Amniotic epithelial cell (primary cell): ENCODE measurements around the gene PITPNM2.

Experiments
- DNase-seq: peaks from one replicate; pipeline ENCODE4 v3.0.0-alpha.2; 2010; ENCODE audit warnings: low read depth

PITPNM2 gene

DNA sequence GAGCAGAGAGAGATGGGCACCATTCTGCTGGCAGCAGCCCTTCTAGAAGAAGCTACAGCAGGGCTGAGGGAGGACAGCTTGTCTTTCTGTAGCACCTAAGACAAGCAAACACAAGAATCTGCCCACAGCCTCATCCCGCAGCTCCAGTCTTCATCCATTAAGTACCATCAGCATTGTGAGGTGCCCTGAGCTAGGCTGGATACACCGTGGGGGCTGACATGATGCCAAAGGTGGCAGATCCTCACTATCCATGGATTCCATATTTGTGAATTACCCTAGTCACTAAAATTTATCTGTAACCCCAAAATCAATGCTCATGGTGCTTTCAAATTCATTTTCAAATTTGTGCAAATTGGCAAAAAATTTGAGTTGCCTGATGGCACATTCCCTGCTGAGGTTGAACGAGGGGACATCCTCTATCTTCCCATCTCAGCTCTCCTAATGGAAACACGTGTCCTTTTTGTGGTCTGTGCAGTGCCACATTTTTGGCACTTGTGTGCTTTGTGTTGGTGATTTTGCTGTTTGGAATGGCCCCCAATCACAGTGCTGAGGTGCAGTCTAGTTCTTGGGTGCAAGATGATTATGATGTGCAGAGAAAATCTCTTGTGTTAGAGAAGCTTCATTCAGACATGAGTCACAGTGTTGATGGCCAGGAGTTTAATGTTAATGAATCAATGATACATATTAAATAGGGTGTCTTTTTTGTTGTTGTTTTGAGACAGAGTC, 7.0 kb downstream of the PITPNM2 start:
- DNase-seq, result no peak

DNA sequence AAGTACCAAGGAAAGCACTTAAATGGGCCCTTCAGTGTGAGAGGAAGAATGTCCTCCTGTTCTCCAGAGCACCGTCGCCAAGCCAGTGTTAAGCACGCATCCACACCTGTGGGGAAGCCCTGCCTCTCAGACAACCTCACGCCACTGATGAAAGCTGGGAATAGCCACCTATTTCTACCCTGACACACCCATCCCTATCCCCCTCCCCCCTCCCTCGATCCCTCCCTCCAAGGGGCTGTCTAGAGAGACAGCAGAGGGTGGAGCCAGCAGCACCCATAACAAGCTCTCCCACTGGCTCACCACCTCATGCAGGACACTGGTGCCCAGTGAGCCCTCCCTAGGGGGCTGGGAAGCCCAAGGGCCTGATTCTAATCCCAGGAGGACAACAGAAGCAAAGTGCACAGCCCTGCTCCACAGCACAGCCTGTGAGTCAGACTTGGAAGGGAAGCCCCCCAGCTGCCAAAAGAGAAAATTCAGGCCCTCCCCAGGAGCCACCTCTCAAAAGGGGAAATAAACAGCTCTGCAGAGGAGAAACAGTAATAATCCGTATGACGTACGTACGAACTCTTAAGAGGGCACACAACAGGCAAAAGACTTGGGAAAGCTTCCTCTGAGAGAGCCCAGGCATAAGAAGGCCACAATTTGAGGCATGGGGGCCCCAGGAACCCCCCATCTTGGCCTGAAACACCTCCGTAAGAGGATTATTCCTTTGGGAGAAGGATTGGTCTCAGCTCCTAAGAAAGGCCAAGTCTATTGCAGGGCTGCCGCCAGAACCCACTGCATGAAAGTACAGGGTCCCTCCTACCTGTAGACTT, 7.8 kb downstream of the PITPNM2 start:
- DNase-seq, result no peak

DNA sequence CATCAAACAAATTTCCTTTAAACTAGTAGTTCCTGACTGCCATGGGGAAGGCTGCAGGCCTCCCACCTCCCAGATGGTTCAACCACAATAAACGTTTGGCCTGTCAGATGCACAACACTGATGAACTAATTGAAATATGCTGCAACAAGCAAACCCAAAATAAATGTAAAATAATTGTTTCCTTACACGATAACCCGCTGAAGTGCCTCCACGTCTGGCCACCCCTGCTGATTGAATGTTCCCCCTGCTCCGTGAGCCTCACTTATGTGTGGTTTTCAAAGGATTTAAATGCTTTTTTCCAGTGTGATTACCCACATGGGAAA, 8.4 kb downstream of the PITPNM2 start:
- no peak for DNase-seq

DNA sequence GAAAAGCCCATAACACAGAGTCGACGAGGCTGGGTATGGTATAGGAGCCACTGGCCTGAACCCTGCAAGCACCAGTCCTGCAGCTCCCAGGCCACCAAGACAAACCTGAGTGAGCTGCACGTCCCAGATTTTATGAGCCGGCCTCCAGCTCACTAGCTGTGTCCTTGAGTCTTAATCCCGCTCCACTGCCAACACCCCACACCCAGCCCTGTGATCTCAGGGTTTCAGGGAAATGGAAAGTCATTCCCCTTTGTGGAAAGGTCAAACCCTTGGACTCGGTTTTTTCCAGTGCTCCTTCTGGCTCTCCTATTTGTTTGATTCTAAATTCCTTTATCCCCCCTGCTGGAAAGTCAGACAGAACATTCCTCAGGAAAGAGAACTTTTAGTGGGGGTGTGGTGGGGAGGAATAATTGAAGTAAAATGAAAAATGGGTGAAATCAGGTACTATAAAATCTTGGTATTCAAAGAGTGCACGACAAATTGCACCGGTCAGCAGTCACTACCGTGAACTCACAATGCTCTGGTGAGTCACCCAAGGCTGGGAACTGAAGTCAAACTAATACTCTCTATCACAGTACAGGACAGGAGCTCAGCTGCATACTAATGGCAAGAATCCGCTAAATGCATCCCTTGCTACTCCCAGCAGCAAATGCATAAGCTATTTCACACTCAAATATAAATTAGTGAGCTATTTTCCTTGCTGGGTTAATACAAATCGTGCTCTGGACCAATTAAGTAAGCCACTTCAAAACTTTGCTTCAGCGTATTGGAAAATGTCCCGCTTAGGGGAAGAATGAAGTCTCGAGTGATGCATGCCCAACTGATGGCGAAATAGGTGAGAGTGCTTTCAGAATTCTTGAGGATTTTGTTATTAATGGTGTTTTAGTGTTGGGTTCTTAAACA, 9.0 kb downstream of the PITPNM2 start:
- peak; percentile 78 for DNase-seq

DNA sequence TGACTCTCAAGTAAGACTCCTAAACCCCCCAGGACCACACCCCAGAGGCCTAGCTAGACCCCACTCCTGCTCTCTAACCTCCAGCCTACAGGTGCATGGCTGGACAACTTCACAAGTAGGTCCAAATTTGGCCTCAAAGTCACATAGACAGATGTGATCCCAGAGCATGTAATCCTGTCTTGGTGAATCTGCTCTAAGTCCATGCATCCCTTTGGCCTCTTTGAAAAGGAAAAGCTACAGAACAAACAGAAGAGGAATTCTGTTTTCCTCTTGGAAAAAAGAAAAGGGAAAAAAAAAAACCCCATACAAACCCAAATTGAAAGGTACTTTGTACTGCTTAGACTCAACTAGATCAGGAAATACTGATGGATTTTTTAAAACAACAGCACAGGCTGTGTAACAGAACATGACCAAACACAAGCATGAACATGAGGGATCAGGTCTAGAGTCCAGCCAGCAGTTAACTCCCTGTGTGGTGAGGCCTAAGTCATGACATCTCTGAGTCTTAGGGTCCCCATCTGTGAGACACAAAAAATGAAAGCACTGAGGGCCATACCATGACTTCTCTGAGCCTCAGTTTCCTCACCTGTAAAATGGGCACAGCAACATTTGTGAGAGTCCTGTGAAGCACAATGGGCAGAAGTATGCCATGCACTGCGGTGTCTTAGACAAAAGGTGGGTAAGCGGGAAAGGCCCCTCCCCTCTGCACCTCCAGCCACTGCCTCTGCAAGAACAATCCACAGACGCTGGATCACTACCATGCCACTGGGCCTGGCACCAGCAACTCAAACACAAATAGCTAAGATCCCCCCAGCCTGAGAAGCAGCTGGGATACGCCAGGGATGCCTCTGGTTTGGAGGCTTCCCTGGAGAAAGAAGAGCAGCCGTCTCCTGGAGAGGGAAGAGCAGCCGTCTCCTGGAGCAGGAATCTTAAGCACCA, 9.9 kb downstream of the PITPNM2 start:
- no peak for DNase-seq

DNA sequence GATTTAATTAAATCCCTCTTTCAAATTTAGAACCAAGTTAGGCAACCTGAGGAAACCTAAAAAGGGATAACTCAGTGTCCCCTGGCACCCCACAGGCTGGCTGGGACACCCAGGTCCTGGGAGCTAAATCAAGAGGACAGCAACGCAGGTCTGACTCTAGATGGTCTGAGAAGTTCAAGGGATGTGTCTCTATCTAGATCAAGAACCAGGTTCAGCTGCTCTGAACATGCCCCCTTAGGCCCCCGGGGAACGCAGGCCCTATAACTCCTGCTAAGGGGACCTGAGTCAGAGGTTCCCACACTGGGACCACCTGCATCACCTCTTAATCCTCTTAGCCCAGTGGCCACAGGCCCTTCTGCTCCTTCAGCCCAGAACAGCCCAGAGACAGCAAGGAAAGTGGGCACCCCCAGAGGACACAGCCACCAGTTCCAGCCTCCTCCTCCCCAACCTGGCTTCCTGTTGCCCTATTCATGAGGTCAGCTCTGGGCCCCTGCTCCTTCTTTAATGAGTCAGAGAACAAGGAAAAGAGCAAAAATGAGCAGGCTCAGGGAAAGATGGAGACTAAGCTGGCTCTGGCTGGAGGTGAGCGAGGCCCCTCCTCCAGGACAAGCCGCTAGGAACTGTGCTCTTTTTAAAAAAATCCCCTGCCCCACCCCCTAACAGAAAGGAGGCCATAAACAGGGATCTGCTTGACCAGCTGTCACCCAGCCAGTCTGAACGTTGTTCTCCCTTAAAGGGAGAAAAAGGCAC, 10.8 kb downstream of the PITPNM2 start:
- DNase-seq, result peak; percentile 61

DNA sequence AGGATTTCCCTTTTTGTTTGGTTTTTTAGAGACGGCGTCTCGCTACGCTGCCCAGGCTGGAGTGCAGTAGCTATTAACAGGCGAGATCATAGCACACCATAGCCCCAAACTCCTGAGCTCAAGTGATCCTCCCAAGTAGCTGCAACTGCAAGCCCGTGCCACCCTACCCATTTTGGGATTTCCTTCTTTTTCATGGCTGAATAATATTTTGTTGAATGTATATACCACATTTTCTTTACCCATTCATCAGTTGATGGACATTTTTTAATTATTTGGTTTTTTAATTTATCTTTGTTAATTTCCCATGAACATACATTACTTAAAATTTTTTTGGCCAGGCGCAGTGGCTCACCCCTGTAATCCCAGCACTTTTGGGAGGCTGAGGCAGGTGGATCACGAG, 15.2 kb downstream of the PITPNM2 start:
- DNase-seq, result no peak

DNA sequence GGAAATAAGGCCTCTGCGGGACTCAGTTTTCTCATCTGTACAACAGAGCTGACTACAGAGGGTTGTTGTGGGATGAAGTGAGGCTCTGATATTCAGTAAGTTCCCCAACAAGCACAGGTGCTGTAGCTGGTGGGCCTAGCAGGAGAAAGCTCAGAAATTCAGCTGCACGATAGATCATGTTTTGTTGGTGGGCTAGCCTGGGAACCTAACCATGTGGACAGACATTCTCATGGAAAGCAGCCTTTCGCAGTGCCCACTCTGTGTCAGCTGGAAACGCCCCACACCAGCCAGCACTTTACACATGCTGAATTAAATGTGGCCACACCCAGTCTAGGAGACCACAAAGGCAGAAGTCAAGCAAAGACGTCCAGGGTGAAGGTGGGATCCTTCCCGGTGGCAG, 16.1 kb downstream of the PITPNM2 start:
- no peak for DNase-seq

DNA sequence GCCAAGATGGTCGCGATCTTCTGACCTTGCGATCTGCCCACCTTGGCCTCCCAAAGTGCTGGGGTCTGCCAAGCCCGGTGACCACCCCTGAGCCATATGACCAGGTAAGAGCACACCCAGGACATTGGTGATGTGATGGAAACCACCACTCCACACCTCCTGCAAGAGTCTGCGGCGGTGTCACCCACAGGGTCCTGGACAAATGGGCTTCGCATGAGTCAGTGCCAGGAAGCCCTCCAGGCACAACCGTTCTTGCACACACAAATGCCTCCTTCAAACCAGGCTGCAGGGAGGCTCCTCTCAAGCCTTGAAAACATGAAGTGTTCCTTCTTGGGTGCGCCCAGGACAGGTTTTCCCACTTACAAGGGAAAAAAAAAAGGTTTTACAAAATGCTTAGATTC, 16.6 kb downstream of the PITPNM2 start:
- no peak for DNase-seq

DNA sequence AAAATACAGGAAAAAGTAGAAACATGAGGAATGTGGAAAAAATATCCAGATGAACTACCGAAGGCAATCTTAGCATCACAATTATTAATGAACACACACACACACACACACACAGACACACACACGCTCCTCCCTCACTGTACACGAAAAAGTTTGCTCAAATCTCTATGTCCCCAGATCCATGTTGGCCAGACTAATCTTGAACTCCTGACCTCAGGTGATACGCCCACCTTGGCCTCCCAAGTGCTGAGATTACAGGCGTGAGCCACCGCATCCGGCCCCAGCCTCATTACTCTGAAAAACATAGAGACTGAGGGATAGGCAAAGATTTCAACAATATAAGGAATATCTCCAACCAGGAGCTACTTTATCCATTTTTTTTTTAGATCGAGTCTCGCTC, 17.2 kb downstream of the PITPNM2 start:
- no peak for DNase-seq

DNA sequence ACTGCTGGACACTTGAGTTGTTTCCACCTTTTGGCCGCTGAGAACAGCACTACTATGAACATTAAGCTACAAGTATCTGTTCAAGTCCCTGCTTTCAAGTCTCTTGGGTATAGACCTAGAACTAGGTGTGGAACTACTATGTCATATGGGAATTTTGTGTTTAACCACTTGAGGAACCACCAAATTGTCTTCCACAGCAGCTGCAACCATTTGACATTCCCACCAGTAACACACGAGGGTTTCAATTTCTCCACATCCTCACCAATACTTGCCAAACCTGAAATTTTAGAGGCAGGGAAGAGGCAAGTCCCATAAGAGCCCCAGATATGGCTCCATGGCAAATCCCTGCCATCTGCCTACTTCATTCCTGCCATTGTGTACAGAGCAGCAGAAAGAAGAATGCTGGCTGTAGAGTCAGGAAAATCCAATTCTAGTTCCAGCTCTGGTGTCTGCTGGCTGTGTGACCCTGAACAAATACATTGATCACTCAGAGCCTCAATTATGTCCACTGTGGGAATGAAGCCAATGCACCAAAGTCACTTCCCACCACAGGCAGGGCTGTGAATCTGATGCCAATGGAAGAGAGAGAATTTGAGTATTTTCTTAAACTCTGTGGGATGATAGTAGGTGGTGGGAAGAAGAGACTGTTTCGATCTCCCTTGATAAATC, 17.8 kb downstream of the PITPNM2 start:
- no peak for DNase-seq

DNA sequence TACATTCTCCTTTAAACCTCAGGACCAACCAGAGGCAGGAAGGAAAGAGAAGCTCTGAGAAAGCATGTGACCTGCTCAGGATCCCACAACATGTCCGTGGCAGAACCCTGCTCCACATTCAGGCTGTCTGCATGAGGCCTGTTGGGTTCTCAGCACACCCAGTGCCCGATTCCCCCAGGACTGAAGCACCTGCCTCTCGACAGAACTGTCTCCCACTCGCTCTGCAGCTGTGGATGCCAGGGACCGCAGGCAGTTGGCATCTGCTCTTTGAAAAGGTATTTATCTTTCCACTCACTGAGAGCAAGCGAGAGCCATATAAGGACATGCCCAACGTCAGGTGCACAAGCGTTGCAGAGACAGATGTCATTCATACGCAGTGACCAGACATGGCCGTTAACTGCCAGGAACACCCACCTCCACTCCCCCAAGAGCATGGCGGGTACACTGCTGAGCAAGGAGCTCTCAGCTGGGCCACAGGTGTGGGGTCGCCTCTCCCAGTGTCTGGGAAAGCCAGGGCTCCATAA, 18.9 kb downstream of the PITPNM2 start:
- DNase-seq, result no peak

DNA sequence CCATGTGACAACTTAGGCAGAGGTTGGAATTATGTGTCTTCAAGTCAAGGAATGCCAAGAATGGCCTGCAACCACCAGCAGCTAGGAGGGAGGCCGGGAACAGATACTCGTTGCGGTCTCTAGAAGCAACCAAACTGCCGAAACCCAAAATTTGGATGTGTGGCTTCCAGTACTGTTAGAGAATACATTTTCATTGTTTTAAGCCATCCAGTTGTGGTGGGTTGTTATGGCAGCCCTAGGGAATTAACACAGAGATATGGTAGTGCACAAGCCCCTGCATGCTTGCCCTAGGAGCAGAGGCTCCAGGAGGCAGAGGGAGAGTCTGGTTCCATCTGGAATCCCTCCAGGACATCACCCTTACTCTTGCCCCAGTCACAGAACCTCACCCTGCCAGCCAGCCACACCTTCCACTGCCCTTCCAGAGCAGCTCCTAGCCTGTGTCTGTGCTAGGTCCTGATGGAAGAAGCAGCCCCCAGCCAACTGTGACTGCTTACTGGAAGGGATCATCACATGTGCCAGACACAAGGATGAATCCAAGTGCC, 19.5 kb downstream of the PITPNM2 start:
- DNase-seq, result peak; percentile 32

DNA sequence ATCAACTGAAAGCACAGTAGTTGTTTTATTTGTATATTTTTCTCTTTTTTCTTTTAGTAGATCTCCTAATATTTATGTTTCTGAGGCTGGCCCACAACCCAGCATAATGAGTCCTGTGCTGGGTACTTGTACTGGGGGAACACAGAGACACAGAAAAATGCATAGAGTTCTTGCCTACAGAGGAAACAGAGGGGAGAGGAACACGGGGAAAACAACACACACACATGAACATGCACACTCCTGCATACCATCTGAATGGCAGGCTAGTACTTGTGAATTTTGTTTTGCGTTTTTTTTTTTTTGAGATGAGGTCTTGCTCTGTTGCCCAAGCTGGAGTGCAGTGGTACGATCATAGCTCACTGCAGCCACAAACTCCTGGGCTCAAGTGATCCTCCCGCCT, 21.3 kb downstream of the PITPNM2 start:
- DNase-seq, result no peak

DNA sequence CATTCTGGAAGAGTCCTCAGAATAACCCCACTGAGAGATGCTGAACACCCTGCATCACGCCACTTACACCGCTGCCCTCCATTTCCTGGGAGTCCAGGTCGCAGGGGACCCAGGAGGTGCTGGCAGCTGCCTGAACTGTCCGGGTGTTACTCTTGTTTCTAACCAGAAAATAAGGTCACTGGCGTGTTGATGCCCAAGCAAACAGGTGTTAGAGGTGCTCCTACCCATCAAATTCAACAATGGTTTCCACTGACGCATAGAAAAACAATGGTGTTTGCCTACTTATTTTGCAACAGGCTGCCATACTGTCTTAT, 23.8 kb downstream of the PITPNM2 start:
- no peak for DNase-seq

DNA sequence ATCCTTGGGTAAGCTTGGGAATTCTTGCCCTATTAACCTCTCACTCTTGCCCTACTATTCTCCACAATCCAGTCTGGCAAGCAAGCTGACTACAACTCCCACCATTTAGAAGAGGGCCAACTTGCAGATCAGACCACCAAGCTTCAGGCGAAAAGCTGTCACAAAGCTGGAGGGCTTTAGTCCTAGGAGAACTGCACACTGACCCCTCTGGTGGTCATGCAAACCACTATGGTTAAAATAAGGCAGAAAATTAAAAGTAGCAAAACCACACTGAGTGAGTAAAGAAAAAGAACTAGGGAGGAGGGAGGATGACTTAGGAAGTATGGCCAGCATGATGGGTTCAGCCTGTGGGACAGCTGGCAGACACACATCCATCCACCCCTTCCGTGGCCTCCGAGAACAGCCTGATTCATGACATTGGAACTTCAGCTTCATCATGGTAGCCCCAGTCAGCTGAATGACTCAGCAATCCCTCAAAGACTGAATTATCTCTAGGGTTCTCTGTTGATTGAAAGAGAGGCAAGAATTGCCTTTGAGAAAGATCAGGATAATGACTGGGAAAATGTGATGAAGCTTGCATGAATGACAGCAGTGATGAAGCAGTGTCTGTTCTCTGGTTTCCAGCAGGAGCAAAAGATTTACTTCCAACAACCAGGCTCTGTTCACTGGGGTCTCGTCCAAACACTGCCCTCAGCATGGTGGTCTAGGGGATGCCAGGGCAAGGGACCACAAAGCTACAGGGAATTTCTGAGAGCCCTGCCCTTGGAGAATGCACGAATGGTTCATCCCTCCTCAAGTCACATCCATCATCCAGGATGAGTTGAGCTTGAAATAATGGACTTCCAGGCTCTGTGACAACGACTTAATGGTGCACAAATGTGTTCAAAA, 24.4 kb downstream of the PITPNM2 start:
- peak; percentile 99 for DNase-seq

DNA sequence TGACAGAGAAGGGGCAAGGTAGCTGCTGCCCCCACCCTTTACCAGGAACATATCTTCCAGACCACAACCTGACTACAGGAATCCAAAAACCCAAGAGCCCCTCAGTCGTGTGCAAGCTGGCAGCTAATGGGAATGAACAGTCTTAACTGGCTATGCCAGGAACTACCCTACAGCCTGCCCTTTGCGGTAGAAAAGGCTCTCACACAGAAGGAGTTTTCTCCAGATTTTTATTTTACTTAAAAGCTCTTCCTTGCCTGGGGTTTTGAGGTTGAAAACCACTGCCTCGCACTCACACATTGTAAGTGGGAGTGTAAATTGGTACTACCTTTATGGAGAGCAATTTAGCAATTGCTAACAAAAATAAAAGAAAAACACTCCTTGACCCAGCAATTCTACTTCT, 28.3 kb downstream of the PITPNM2 start:
- no peak for DNase-seq

DNA sequence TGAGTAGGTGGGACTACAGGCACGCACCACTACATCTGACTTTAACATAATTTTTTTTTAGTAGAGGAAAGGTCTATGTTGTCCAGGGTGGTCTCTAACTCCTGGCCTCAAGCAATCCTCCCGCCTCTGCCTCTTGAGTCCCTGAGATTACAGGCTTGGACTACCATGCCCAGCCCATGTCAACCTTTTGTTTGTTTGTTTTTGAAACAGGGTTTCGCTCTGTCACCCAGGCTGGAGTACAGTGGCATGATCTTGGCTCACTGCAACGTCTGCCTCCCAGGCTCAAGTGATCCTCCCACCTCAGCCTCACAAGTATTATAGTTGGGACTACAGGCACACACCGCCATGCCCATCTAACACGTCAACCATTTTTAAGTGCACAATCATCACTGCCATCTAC, 29.2 kb downstream of the PITPNM2 start:
- no peak for DNase-seq
